NB4 (cell line): ENCODE results near the gene NIT2.

Experiments used
- POLR2A ChIP-seq: IDR thresholded peaks from 2 replicates; pipeline ENCODE4 v1.6.1; 2011; ENCODE audit warnings: mild to moderate bottlenecking; ENCODE audit not compliant: insufficient read length; ENCODE audit errors: extremely low read depth
- TF ChIP-seq, protein P1 (sequence below): IDR thresholded peaks from one replicate; pipeline ENCODE4 v1.5.1; 2012; ENCODE audit warnings: low read depth, low read length
- TF ChIP-seq, protein P2 (sequence below): IDR thresholded peaks from 2 replicates; pipeline ENCODE4 v1.6.1; 2011; ENCODE audit warnings: low read depth, low read length

- TF ChIP-seq, protein P1, sequence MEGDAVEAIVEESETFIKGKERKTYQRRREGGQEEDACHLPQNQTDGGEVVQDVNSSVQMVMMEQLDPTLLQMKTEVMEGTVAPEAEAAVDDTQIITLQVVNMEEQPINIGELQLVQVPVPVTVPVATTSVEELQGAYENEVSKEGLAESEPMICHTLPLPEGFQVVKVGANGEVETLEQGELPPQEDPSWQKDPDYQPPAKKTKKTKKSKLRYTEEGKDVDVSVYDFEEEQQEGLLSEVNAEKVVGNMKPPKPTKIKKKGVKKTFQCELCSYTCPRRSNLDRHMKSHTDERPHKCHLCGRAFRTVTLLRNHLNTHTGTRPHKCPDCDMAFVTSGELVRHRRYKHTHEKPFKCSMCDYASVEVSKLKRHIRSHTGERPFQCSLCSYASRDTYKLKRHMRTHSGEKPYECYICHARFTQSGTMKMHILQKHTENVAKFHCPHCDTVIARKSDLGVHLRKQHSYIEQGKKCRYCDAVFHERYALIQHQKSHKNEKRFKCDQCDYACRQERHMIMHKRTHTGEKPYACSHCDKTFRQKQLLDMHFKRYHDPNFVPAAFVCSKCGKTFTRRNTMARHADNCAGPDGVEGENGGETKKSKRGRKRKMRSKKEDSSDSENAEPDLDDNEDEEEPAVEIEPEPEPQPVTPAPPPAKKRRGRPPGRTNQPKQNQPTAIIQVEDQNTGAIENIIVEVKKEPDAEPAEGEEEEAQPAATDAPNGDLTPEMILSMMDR: no peak
- no peak for TF ChIP-seq POLR2A
- TF ChIP-seq, protein P2, sequence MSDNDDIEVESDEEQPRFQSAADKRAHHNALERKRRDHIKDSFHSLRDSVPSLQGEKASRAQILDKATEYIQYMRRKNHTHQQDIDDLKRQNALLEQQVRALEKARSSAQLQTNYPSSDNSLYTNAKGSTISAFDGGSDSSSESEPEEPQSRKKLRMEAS: no peak
Measured at GRCh38 chr3:100329800-100330489, 4.6 kb upstream of the NIT2 start.
